OCI-LY3 (cell line): ENCODE results near the gene NTRK2.

Experiments
- H2AFZ ChIP-seq: fragments of 200-600, 300-600 bp; shearing (Covaris generic); 2 replicates; pipeline ENCODE4 v1.6.0; 2014; ENCODE audit warnings: antibody characterized with exemption, low read depth, low read length
- H3K27ac ChIP-seq: fragments of 200-600, 300-600 bp; sonication (generic); 2 replicates; pipeline ENCODE4 v1.5.1; 2014; ENCODE audit warnings: mild to moderate bottlenecking, low read length, moderate library complexity, mixed read lengths
- H3K27me3 ChIP-seq: fragments of 200-600, 300-600 bp; sonication (generic); 2 replicates; pipeline ENCODE4 v1.6.1; 2014; ENCODE audit warnings: low read depth, low read length, mixed read lengths
- H3K36me3 ChIP-seq: fragments of 200-600, 300-600 bp; sonication (generic); replicated peaks from 2 replicates; pipeline ENCODE3; 2014; ENCODE audit warnings: low read depth, low read length, mixed read lengths
- H3K4me1 ChIP-seq: fragments of 300-600, 200-600 bp; sonication (generic); 2 replicates; pipeline ENCODE4 v1.6.1; 2014; ENCODE audit warnings: low read length, mixed read lengths
- H3K4me2 ChIP-seq: fragments of 200-600, 300-600 bp; sonication (generic); 2 replicates; pipeline ENCODE4 v1.6.1; 2014; ENCODE audit warnings: low read length, mixed read lengths
- H3K4me3 ChIP-seq: fragments of 300-600, 200-600 bp; sonication (generic); 2 replicates; pipeline ENCODE4 v1.5.1; 2014; ENCODE audit warnings: antibody characterized with exemption, mild to moderate bottlenecking, low read length, moderate library complexity
- H3K79me2 ChIP-seq: fragments of 300-600, 200-600 bp; shearing (Covaris generic); 2 replicates; pipeline ENCODE4 v1.6.1; 2014; ENCODE audit warnings: mild to moderate bottlenecking, low read length, mixed read lengths
- H3K9ac ChIP-seq: fragments of 300-600, 200-600 bp; shearing (Covaris generic); 2 replicates; pipeline ENCODE4 v1.6.0; 2014; ENCODE audit warnings: mild to moderate bottlenecking, low read length, moderate library complexity
- H3K9me3 ChIP-seq: fragments of 200-600, 300-600 bp; shearing (Covaris generic); 2 replicates; pipeline ENCODE4 v1.6.1; 2014; ENCODE audit warnings: low read length, mixed read lengths; ENCODE audit not compliant: insufficient read depth
- H4K20me1 ChIP-seq: fragments of 200-600, 300-600 bp; sonication (generic); 2 replicates; pipeline ENCODE4 v1.6.1; 2016; ENCODE audit warnings: low read length, mixed read lengths; ENCODE audit not compliant: insufficient read depth
- CTCF ChIP-seq: fragments of 200-600, 300-600 bp; sonication (generic); IDR thresholded peaks from 2 replicates; pipeline ENCODE4 v1.5.1; 2014; ENCODE audit warnings: antibody characterized with exemption, low read length, low read depth
- EZH2phosphoT487 ChIP-seq: fragments of 200-600 bp; shearing (Covaris generic); IDR thresholded peaks from 2 replicates; pipeline ENCODE4 v1.6.1; 2018; ENCODE audit warnings: antibody characterized with exemption, mixed run types, low read depth

NTRK2 gene

GRCh38 chr9:84722388-84722989 lies 53.0 kb downstream of the NTRK2 start:
- H3K4me2 ChIP-seq = no peak overlapping the region
- no peak for TF ChIP-seq CTCF
- peaks cover 9% of the 10 kb centered on the region; the same call in 1 of the 2 replicates for H3K27me3 ChIP-seq
- H2AFZ ChIP-seq = no peak overlapping the region
- no peaks in the 10 kb centered on the region for H3K36me3 ChIP-seq
- no peak overlapping the region for H3K4me3 ChIP-seq
- no peak overlapping the region for H3K9ac ChIP-seq
- no peaks in the 10 kb centered on the region for H3K79me2 ChIP-seq
- H3K9me3 ChIP-seq = no peaks in the 10 kb centered on the region
- no peak overlapping the region for H3K27ac ChIP-seq
- H3K4me1 ChIP-seq = no peaks in the 10 kb centered on the region
- H4K20me1 ChIP-seq = no peaks in the 10 kb centered on the region

DNA sequence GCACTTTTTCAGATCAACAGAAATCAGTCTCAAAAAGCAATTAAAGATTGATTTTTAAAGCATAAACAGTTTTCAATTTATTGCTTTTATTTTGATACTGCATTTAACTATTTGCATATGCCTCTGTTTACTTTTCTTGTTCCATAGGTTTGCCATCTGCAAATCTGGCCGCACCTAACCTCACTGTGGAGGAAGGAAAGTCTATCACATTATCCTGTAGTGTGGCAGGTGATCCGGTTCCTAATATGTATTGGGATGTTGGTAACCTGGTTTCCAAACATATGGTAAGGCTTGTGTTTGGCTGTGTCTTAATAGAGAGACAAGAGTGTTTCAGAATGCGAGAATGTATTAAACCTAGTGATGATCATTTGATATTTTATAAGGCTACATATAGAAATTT lies 53.9 kb downstream of the NTRK2 start:
- peaks cover 6% of the 10 kb centered on the region; the same call in 1 of the 2 replicates for H3K27me3 ChIP-seq
- no peaks in the 10 kb centered on the region for H4K20me1 ChIP-seq
- no peak overlapping the region for H3K27ac ChIP-seq
- H3K4me1 ChIP-seq = no peaks in the 10 kb centered on the region
- no peak overlapping the region for H3K4me3 ChIP-seq
- H3K9me3 ChIP-seq = no peaks in the 10 kb centered on the region
- TF ChIP-seq CTCF (no peak), EZH2phosphoT487 (no peak)
- no peak overlapping the region for H3K4me2 ChIP-seq
- H3K9ac ChIP-seq = no peak overlapping the region
- H3K79me2 ChIP-seq = no peaks in the 10 kb centered on the region
- no peaks in the 10 kb centered on the region for H3K36me3 ChIP-seq
- no peak overlapping the region for H2AFZ ChIP-seq

DNA sequence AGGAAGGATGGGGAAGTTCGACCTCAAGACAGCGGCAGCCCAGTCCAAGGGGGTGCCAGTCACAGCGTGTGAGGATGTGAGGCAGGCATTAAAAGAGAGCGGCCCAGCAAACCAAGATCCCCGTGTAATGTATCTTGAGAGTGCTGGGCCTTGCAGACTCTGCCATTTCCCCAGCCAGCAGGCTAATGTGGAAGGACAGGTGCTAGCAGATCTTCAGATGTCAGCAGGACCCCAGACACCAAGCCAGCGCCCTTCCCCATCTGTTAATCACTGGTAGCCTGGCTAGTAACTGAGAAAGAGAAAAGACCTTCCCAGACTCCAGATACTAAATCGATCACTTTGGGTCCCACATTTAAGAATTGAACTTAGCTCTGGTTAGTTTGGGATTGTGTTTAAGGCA lies 62.2 kb downstream of the NTRK2 start:
- H3K9ac ChIP-seq = no peak overlapping the region
- H3K36me3 ChIP-seq = no peaks in the 10 kb centered on the region
- H3K4me2 ChIP-seq = no peak overlapping the region
- TF ChIP-seq CTCF (no peak), EZH2phosphoT487 (no peak)
- no peak overlapping the region for H3K27ac ChIP-seq
- H4K20me1 ChIP-seq = no peaks in the 10 kb centered on the region
- no peaks in the 10 kb centered on the region for H3K79me2 ChIP-seq
- H3K4me3 ChIP-seq = no peak overlapping the region
- H2AFZ ChIP-seq = no peak overlapping the region
- no peaks in the 10 kb centered on the region for H3K27me3 ChIP-seq
- no peaks in the 10 kb centered on the region for H3K9me3 ChIP-seq
- no peaks in the 10 kb centered on the region for H3K4me1 ChIP-seq

GRCh38 chr9:84736081-84736480 lies 66.6 kb downstream of the NTRK2 start:
- no peaks in the 10 kb centered on the region for H3K9me3 ChIP-seq
- H3K79me2 ChIP-seq = no peaks in the 10 kb centered on the region
- TF ChIP-seq CTCF = no peak
- no peak for TF ChIP-seq EZH2phosphoT487
- no peaks in the 10 kb centered on the region for H3K27me3 ChIP-seq
- no peak overlapping the region for H2AFZ ChIP-seq
- no peak overlapping the region for H3K4me3 ChIP-seq
- no peak overlapping the region for H3K27ac ChIP-seq
- no peaks in the 10 kb centered on the region for H4K20me1 ChIP-seq
- no peak overlapping the region for H3K4me2 ChIP-seq
- H3K4me1 ChIP-seq = 0 out of 2 replicates have a peak, but pooled peaks cover under 1% of the 10 kb centered on the region
- H3K9ac ChIP-seq = no peak overlapping the region
- H3K36me3 ChIP-seq = no peaks in the 10 kb centered on the region
